Neural crest cell (in vitro differentiated cells): ENCODE measurements around the gene SOX2. TPM values are rescaled to one million over a fixed set of nuclear protein-coding genes. Genes with fewer than 3 reads are reported as not detected.

Experiments
- DNase-seq: peaks from one replicate; pipeline ENCODE4 v3.0.0; 2021; ENCODE audit warnings: low read depth, mixed read lengths, low spot score
- H3K27ac Mint-ChIP-seq: one replicate; pipeline ENCODE4 v1.8.0; 2021; ENCODE audit warnings: mild to moderate bottlenecking, mixed read lengths; ENCODE audit not compliant: unreplicated experiment
- H3K27me3 Mint-ChIP-seq: 2 replicates; pipeline ENCODE4 v1.8.0; 2021; ENCODE audit warnings: low read depth, mild to moderate bottlenecking, mixed read lengths
- H3K36me3 Mint-ChIP-seq: 2 replicates; pipeline ENCODE4 v1.8.0; 2021; ENCODE audit warnings: low read depth, mild to moderate bottlenecking, mixed read lengths
- H3K4me1 Mint-ChIP-seq: 2 replicates; pipeline ENCODE4 v1.8.0; 2021; ENCODE audit warnings: mixed read lengths
- H3K4me3 Mint-ChIP-seq: one replicate; pipeline ENCODE4 v1.8.0; 2021; ENCODE audit warnings: mild to moderate bottlenecking, mixed read lengths
- H3K9me3 Mint-ChIP-seq: 2 replicates; pipeline ENCODE4 v1.8.0; 2021; ENCODE audit warnings: mixed read lengths
- CTCF ChIP-seq: fragments of 200-600 bp; sonication (generic); conservative IDR thresholded peaks from 2 replicates; pipeline ENCODE4 v1.5.0; 2021; ENCODE audit warnings: antibody characterized with exemption, mild to moderate bottlenecking
- total RNA-seq: library from RNA; stranded (reverse); gene quantifications from 2 replicates; pipeline ENCODE4 v1.2.1, GENCODE V29; 2021

The SOX2 gene
- total RNA-seq, 1 donor from 2014 or later: 105 TPM

- Mint-ChIP-seq H3K27me3 (peaks cover 2% of the 10 kb centered on the region), H3K9me3 (no peaks in the 10 kb centered on the region), H3K36me3 (peaks cover 5% of the 10 kb centered on the region), H3K27ac (peak overlapping the region; percentile 44), H3K4me1 (peaks cover 84% of the 10 kb centered on the region), H3K4me3 (peak overlapping the region; percentile 45)
- DNase-seq: no peak
- TF ChIP-seq CTCF: no peak
These were observed 19.2 kb downstream of the SOX2 start for GRCh38 chr3:181730934-181731333.

- Mint-ChIP-seq H3K27me3 (no peaks in the 10 kb centered on the region), H3K36me3 (peaks cover 5% of the 10 kb centered on the region), H3K9me3 (no peaks in the 10 kb centered on the region), H3K4me3 (peak overlapping the region; percentile 9), H3K4me1 (peaks cover 70% of the 10 kb centered on the region), H3K27ac (peak overlapping the region; percentile 1)
- no peak for TF ChIP-seq CTCF
- no peak for DNase-seq
These were observed 24.2 kb downstream of the SOX2 start for GRCh38 chr3:181735911-181736310.

GRCh38 chr3:181738551-181738950 is 26.8 kb downstream of the SOX2 start:
- Mint-ChIP-seq H3K9me3 (no peaks in the 10 kb centered on the region), H3K4me3 (no peak overlapping the region), H3K36me3 (no peaks in the 10 kb centered on the region), H3K4me1 (peaks cover 80% of the 10 kb centered on the region), H3K27me3 (no peaks in the 10 kb centered on the region), H3K27ac (no peak overlapping the region)
- no peak for TF ChIP-seq CTCF
- DNase-seq: no peak

- TF ChIP-seq CTCF: no peak
- H3K4me1 Mint-ChIP-seq: peaks cover 74% of the 10 kb centered on the region
- H3K36me3 Mint-ChIP-seq: no peaks in the 10 kb centered on the region
- H3K27ac Mint-ChIP-seq: no peak overlapping the region
- no peak for DNase-seq
- H3K9me3 Mint-ChIP-seq: no peaks in the 10 kb centered on the region
- no peaks in the 10 kb centered on the region for H3K27me3 Mint-ChIP-seq
- H3K4me3 Mint-ChIP-seq: no peak overlapping the region
These were observed 27.9 kb downstream of the SOX2 start for GRCh38 chr3:181739628-181740027.

GRCh38 chr3:181741417-181741816 is 29.7 kb downstream of the SOX2 start:
- peak overlapping the region; percentile 67 for H3K27ac Mint-ChIP-seq
- no peaks in the 10 kb centered on the region for H3K36me3 Mint-ChIP-seq
- peaks cover 66% of the 10 kb centered on the region for H3K4me1 Mint-ChIP-seq
- H3K9me3 Mint-ChIP-seq: peaks cover 3% of the 10 kb centered on the region
- no peak for DNase-seq
- no peak for TF ChIP-seq CTCF
- no peaks in the 10 kb centered on the region for H3K27me3 Mint-ChIP-seq
- H3K4me3 Mint-ChIP-seq: peak overlapping the region; percentile 81
